GM21786 (cell line): ENCODE results near the gene PPP2R5C.
"Not testable (repeated sequence)": the region's sequence is repeated elsewhere in the genome, so short reads cannot be mapped to it uniquely, and the experiment has no call there.

Source experiments
- ATAC-seq: cut with Tn5 transposase; IDR thresholded peaks from one replicate; pipeline ENCODE4 v1.9.1; 2021; ENCODE audit not compliant: unreplicated experiment

The PPP2R5C gene

GRCh38 chr14:101726954-101727302, 34.6 kb upstream of the PPP2R5C start:
- ATAC-seq, result no peak

GRCh38 chr14:101727611-101728366, 33.7 kb upstream of the PPP2R5C start:
- no peak for ATAC-seq

GRCh38 chr14:101728367-101728742, 33.2 kb upstream of the PPP2R5C start:
- ATAC-seq, result no peak

DNA sequence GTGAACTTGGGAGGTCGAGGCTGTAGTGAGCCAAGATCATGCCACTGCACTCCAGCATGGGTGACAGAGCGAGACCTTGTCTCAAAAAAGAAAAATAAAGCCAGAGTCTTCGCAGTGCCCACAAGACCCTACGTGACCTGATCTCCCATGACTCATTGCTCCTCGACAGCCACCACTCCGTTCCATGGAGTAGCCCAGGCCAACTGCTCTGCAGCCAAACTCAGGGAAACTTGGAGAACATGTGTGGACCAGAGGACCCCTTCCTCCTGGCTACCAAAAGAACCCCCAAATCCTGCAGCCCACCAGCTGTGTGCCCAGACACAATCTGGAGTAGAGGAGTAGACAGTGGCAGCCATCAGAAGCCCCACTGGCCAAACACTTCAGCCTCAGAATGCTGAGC, 32.1 kb upstream of the PPP2R5C start:
- no peak for ATAC-seq

- not testable (repeated sequence) for ATAC-seq
Measured at GRCh38 chr14:101730157-101730556, 31.4 kb upstream of the PPP2R5C start.

DNA sequence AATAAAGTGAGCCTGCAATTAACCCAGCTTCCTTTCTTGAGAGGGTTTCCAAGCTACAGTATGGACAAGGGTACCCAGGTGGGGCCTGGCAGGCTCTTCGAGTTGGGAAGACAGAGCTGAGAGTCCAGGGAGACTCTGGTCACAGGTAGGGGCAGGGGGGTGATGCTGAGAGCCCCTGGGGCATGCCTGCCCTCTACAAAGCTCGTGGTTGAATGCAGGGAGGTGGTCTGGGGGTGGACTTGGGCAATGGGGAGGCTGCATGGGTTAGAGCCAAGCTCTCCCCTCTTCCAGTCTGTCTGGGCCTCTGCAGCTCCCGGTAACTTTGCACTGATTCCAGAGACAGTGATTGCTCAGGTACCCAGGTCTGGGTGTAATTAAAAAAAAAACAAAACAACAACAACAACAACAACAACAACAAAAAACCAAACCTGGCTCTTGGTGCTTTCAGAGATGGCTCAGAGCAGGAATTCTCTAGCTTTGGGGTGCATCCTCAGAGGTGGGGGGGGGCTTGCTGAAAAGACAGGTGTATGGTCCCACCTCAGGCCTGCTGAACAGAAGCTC, 30.8 kb upstream of the PPP2R5C start:
- no peak for ATAC-seq

- peak; percentile 95 for ATAC-seq
Measured at GRCh38 chr14:101731187-101732080, 30.1 kb upstream of the PPP2R5C start.

- no peak for ATAC-seq
Measured at GRCh38 chr14:101732118-101732517, 29.4 kb upstream of the PPP2R5C start.

GRCh38 chr14:101733211-101733610, 28.3 kb upstream of the PPP2R5C start:
- no peak for ATAC-seq

DNA sequence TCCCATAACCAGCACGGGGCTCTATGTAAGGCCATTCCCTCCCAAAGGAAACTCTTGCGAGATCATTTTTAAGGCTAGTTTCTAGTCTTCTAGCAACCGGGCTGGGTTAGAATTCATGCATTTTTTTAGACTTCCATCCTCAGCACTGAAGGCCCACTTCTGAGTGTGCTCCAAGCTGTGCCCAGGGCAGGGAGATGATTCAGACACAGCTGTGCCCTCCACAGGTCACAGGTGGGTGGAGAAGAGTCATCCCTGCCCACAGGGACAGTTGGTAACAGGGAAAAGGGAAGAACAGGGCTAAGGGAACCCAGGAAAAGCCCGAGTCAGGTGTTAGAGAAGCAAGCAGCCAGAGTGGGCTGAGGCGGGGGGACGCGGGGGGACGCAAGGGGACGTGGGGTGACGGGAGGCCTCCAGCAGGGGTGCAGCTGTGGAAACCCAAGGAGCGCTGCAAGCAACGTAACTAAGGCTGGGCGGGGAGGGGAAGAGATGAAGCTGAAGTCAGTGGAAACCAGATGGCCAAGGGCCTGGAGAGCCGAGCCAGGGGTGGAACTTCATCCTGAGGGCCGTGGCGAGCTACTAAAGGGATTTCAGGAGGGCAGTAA, 27.2 kb upstream of the PPP2R5C start:
- ATAC-seq, result no peak

DNA sequence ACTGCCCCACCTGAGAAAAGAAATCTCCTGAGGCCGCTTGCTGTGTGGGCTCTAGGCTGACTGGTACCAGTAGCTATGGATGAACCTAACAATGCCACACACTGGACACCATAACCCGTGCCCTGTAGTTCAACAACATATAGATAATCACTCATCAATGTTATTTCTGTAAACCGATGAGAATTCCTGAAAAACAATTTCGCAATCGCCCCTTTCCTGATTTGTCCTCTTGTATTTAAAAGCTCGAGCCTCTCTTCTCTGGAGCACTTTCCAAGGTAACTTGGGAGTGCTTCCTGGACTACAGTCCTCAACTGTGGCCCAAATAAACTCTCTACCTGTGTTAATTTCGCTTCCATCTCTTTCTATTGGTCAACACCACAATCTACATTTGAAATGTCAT, 26.1 kb upstream of the PPP2R5C start:
- no peak for ATAC-seq

GRCh38 chr14:101736071-101736470, 25.4 kb upstream of the PPP2R5C start:
- ATAC-seq, result no peak

- ATAC-seq, result no peak
Measured at GRCh38 chr14:101736585-101736984, 24.9 kb upstream of the PPP2R5C start.

- no peak for ATAC-seq
Measured at GRCh38 chr14:101737414-101738339, 23.8 kb upstream of the PPP2R5C start.

DNA sequence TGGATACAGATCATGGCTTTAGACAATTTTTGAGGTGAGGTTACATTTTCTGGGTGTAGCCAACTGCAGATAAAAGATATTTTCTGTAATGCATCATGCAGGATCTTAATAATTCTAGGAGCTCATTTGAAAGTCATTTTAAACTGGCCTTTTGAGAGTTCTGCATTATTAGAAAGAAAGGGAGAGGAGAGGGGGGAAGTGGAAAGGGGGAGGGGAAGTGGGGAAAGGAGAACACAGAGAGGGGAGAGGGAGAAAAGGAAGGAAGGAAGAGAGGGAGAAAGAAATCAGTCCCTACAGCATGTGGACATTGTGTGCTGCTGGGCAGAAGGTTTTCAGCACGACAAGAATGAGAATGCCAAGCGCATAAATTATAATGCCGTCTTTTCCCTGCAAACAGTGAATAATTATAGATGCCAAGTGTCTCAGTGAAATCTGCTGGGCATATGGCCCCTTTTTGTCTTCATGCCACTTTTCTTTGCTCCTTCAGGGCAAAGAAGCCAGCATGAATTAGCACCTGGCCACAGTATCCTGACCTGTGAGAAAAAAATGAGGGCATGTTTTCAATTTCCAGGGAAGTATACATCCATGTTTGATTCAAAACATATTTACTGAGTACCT, 22.7 kb upstream of the PPP2R5C start:
- no peak for ATAC-seq

DNA sequence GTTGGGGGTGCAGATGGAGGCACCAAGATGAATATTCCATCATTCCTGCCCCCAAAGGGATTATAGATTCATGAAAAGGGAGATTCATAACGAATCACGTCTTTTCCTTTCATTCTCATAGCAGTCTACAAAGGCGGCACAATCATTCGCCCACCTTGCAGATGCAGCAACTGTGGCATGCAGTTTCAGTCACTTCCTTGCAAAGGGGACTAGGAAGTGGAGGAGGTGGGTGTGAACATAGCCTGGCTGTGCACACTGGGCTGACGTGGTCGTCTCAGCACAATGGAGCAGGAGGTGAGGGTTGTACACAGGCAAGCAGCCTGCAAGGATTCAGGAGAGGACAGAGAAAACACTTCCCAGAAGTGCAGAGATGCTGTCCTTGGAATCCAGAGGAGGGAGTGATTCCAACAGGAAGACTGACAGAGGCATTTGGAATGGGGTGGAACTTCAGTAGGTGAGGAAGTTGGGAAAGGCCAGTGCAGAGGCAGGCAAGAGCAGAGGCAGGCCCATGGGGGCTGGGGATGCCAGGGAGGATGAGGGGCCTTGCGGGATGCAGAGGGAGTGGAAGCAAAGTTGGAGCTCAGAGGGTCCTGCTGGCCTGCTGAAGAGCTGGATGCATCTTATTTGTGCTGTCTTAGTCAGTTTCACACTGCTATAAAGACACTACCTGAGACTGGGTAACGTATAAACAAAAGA, 21.9 kb upstream of the PPP2R5C start:
- no peak for ATAC-seq

GRCh38 chr14:101740981-101741380, 20.5 kb upstream of the PPP2R5C start:
- no peak for ATAC-seq

- no peak for ATAC-seq
Measured at GRCh38 chr14:101743701-101744100, 17.8 kb upstream of the PPP2R5C start.

DNA sequence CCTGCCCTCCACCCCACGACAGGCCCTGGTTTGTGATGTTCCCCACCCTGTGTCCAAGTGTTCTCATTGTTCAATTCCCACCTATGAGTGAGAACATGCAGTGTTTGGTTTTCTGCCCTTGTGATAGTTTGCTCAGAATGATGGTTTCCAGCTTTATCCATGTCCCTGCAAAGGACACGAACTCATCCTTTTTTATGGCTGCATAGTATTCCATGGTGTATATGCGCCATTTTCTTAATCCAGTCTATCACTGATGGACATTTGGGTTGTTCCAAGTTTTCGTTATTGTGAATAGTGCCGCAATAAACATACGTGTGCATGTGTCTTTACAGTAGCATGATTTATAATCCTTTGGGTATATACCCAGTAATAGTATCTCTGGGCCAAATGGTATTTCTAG, 17.1 kb upstream of the PPP2R5C start:
- not testable (repeated sequence) for ATAC-seq
